ENCODE measurements around the gene DDX23.
A peak's percentile ranks its signal among the peaks of the same experiment; 100 is the strongest.

The DDX23 gene

GRCh38 chr12:48787791-48788523 lies 64.0 kb downstream of the DDX23 start:
- no peak for DNase-seq (ENCODE audit: low spot score)
- no peaks in the 10 kb centered on the region for H3K27me3 ChIP-seq (ENCODE audit: insufficient read depth, poor library complexity, severe bottlenecking)
- H3K27ac ChIP-seq (ENCODE audit: poor library complexity, severe bottlenecking): peak overlapping the region; percentile 49
- no peaks in the 10 kb centered on the region for H3K9me3 ChIP-seq (ENCODE audit: severe bottlenecking)
- peak; percentile 33 for ATAC-seq (ENCODE audit: low read depth)
- peak overlapping the region; percentile 97 for H3K4me3 ChIP-seq (ENCODE audit: severe bottlenecking)
- no peaks in the 10 kb centered on the region for H3K36me3 ChIP-seq (ENCODE audit: low read depth)
- TF ChIP-seq, protein P1, sequence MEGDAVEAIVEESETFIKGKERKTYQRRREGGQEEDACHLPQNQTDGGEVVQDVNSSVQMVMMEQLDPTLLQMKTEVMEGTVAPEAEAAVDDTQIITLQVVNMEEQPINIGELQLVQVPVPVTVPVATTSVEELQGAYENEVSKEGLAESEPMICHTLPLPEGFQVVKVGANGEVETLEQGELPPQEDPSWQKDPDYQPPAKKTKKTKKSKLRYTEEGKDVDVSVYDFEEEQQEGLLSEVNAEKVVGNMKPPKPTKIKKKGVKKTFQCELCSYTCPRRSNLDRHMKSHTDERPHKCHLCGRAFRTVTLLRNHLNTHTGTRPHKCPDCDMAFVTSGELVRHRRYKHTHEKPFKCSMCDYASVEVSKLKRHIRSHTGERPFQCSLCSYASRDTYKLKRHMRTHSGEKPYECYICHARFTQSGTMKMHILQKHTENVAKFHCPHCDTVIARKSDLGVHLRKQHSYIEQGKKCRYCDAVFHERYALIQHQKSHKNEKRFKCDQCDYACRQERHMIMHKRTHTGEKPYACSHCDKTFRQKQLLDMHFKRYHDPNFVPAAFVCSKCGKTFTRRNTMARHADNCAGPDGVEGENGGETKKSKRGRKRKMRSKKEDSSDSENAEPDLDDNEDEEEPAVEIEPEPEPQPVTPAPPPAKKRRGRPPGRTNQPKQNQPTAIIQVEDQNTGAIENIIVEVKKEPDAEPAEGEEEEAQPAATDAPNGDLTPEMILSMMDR (IDR thresholded peaks at IDR 0.05; ENCODE audit: poor library complexity, severe bottlenecking): no peak
- H3K4me1 ChIP-seq (ENCODE audit: insufficient read depth, poor library complexity, severe bottlenecking): peaks cover 2% of the 10 kb centered on the region

GRCh38 chr12:48786591-48787544 lies 65.1 kb downstream of the DDX23 start:
- H3K27me3 ChIP-seq (ENCODE audit: insufficient read depth, poor library complexity, severe bottlenecking): no peaks in the 10 kb centered on the region
- TF ChIP-seq, protein P1 (IDR thresholded peaks at IDR 0.05; ENCODE audit: poor library complexity, severe bottlenecking): no peak
- DNase-seq (ENCODE audit: low spot score) (no peak), ATAC-seq (ENCODE audit: low read depth) (no peak; the same call in 2 of the 3 replicates)
- peak overlapping the region; percentile 97 for H3K4me3 ChIP-seq (ENCODE audit: severe bottlenecking)
- no peaks in the 10 kb centered on the region for H3K36me3 ChIP-seq (ENCODE audit: low read depth)
- peaks cover 2% of the 10 kb centered on the region for H3K4me1 ChIP-seq (ENCODE audit: insufficient read depth, poor library complexity, severe bottlenecking)
- H3K27ac ChIP-seq (ENCODE audit: poor library complexity, severe bottlenecking): no peak overlapping the region
- H3K9me3 ChIP-seq (ENCODE audit: severe bottlenecking): no peaks in the 10 kb centered on the region

- Histone ChIP-seq H3K9me3 (ENCODE audit: severe bottlenecking) (no peaks in the 10 kb centered on the region), H3K36me3 (ENCODE audit: low read depth) (peaks cover 3% of the 10 kb centered on the region; the same call in 1 of the 2 replicates), H3K27me3 (ENCODE audit: insufficient read depth, poor library complexity, severe bottlenecking) (no peaks in the 10 kb centered on the region), H3K4me3 (ENCODE audit: severe bottlenecking) (no peak overlapping the region), H3K4me1 (ENCODE audit: insufficient read depth, poor library complexity, severe bottlenecking) (peaks cover 4% of the 10 kb centered on the region), H3K27ac (ENCODE audit: poor library complexity, severe bottlenecking) (no peak overlapping the region)
- no peak for DNase-seq (ENCODE audit: low spot score)
- no peak for ATAC-seq (ENCODE audit: low read depth)
- TF ChIP-seq, protein P1 (IDR thresholded peaks at IDR 0.05; ENCODE audit: poor library complexity, severe bottlenecking): no peak
Observed at GRCh38 chr12:48783432-48783831, 68.5 kb downstream of the DDX23 start.

- Histone ChIP-seq H3K27ac (ENCODE audit: poor library complexity, severe bottlenecking) (no peak overlapping the region), H3K27me3 (ENCODE audit: insufficient read depth, poor library complexity, severe bottlenecking) (no peaks in the 10 kb centered on the region), H3K36me3 (ENCODE audit: low read depth) (peaks cover 3% of the 10 kb centered on the region; the same call in 1 of the 2 replicates), H3K4me1 (ENCODE audit: insufficient read depth, poor library complexity, severe bottlenecking) (peaks cover 4% of the 10 kb centered on the region), H3K9me3 (ENCODE audit: severe bottlenecking) (no peaks in the 10 kb centered on the region), H3K4me3 (ENCODE audit: severe bottlenecking) (no peak overlapping the region)
- no peak for DNase-seq (ENCODE audit: low spot score)
- TF ChIP-seq, protein P1 (IDR thresholded peaks at IDR 0.05; ENCODE audit: poor library complexity, severe bottlenecking): no peak
- ATAC-seq (ENCODE audit: low read depth): no peak
Observed at GRCh38 chr12:48782457-48783395, 69.2 kb downstream of the DDX23 start.

Measured in RWPE2 (cell line).